ENCODE data around the gene NSD2. TPM values are rescaled to one million over a fixed set of nuclear protein-coding genes. Genes with fewer than 3 reads are reported as not detected.

The NSD2 gene
- total RNA-seq, 1 experiment from 2014 or later: 69.0 TPM

- H3K9me3 ChIP-seq (ENCODE audit: low read length): no peaks in the 10 kb centered on the region
- H3K4me1 ChIP-seq (ENCODE audit: insufficient read depth, low read length): no peaks in the 10 kb centered on the region
- POLR2A ChIA-PET (ENCODE audit: unreplicated experiment): no interaction called here
- peaks cover 9% of the 10 kb centered on the region; the same call in 1 of the 2 replicates for H3K36me3 ChIP-seq (ENCODE audit: low read depth, low read length)
- no peak overlapping the region for H2AFZ ChIP-seq (ENCODE audit: low read length)
- H3K79me2 ChIP-seq (ENCODE audit: low read length): no peaks in the 10 kb centered on the region
- H3K4me2 ChIP-seq (ENCODE audit: low read length): no peak overlapping the region
- ATAC-seq: no peak
- H3F3A ChIP-seq (ENCODE audit: low read length, unreplicated experiment): no peaks in the 10 kb centered on the region
- H3K4me3 ChIP-seq (ENCODE audit: low read length): no peak overlapping the region
- TF ChIP-seq EZH2 (IDR thresholded peaks at IDR 0.05; ENCODE audit: low read length, unreplicated experiment): no peak
- TF ChIP-seq CTCF (conservative IDR thresholded peaks at IDR 0.05; ENCODE audit: low read depth, low read length): no peak
- TF ChIP-seq EZH2phosphoT487 (IDR thresholded peaks at IDR 0.05; ENCODE audit: borderline replicate concordance, low read length): no peak
- intact Hi-C loops (cut with micrococcal nuclease): no loop called here
- H3K27ac ChIP-seq (ENCODE audit: low read length): no peak overlapping the region
- DNase-seq: no peak
- no peaks in the 10 kb centered on the region for H4K20me1 ChIP-seq (ENCODE audit: low read length)
- no peaks in the 10 kb centered on the region for H3K9me2 ChIP-seq (replicated peaks; ENCODE audit: low read length)
- H3K27me3 ChIP-seq (ENCODE audit: low read length): no peaks in the 10 kb centered on the region
- no TSS peak for BruUV-seq (replicated peaks)
- CTCF ChIA-PET: no interaction called here
- H3K9ac ChIP-seq (ENCODE audit: low read length): no peak overlapping the region
Observed at GRCh38 chr4:1974840-1975239, 103.6 kb downstream of the NSD2 start.

GRCh38 chr4:1975391-1975801, 104.2 kb downstream of the NSD2 start:
- H3K36me3 ChIP-seq (ENCODE audit: low read depth, low read length): peaks cover 9% of the 10 kb centered on the region; the same call in 1 of the 2 replicates
- intact Hi-C loops (cut with micrococcal nuclease): no loop called here
- no peak for DNase-seq

More at GRCh38 chr4:1975391-1975801, 104.2 kb downstream of the NSD2 start:
- BruUV-seq (replicated peaks): no TSS peak
- no peak overlapping the region for H3K27ac ChIP-seq (ENCODE audit: low read length)
- H4K20me1 ChIP-seq (ENCODE audit: low read length): no peaks in the 10 kb centered on the region
- H3K4me2 ChIP-seq (ENCODE audit: low read length): no peak overlapping the region
- H3K4me3 ChIP-seq (ENCODE audit: low read length): no peak overlapping the region
- H3F3A ChIP-seq (ENCODE audit: low read length, unreplicated experiment): no peaks in the 10 kb centered on the region
- no peak for ATAC-seq
- no peak for TF ChIP-seq EZH2 (IDR thresholded peaks at IDR 0.05; ENCODE audit: low read length, unreplicated experiment)
- TF ChIP-seq CTCF (conservative IDR thresholded peaks at IDR 0.05; ENCODE audit: low read depth, low read length): no peak
- TF ChIP-seq EZH2phosphoT487 (IDR thresholded peaks at IDR 0.05; ENCODE audit: borderline replicate concordance, low read length): no peak
- ChIA-PET CTCF (no interaction called here), POLR2A (ENCODE audit: unreplicated experiment) (no interaction called here)
- H2AFZ ChIP-seq (ENCODE audit: low read length): no peak overlapping the region
- no peak overlapping the region for H3K9ac ChIP-seq (ENCODE audit: low read length)
- H3K9me3 ChIP-seq (ENCODE audit: low read length): no peaks in the 10 kb centered on the region
- no peaks in the 10 kb centered on the region for H3K9me2 ChIP-seq (replicated peaks; ENCODE audit: low read length)
- no peaks in the 10 kb centered on the region for H3K79me2 ChIP-seq (ENCODE audit: low read length)
- no peaks in the 10 kb centered on the region for H3K27me3 ChIP-seq (ENCODE audit: low read length)
- H3K4me1 ChIP-seq (ENCODE audit: insufficient read depth, low read length): no peaks in the 10 kb centered on the region
